Astrocyte (in vitro differentiated cells and primary cell): ENCODE results near the gene LHFPL5. TPM values are rescaled to one million over a fixed set of nuclear protein-coding genes. Genes with fewer than 3 reads are reported as not detected.

Source experiments
- DNase-seq: peaks from one replicate; pipeline ENCODE4 v3.0.0-alpha.2; 2010; ENCODE audit warnings: low read depth
- FAIRE-seq: peaks from 2 replicates; lab custom pipeline; 2011; peaks lifted over from hg19 to GRCh38; lab: Jason Lieb, UNC
- H2AFZ ChIP-seq: 2 replicates; pipeline ENCODE4 v1.6.0; 2012; ENCODE audit warnings: low read depth, low read length, inconsistent platforms
- H3K27ac ChIP-seq: 2 replicates; pipeline ENCODE4 v1.5.1; 2011; ENCODE audit warnings: low read depth, low read length, inconsistent platforms
- H3K27me3 ChIP-seq: 2 replicates; pipeline ENCODE4 v1.6.0; 2011; ENCODE audit warnings: low read length, inconsistent platforms; ENCODE audit not compliant: insufficient read depth
- H3K36me3 ChIP-seq: 2 replicates; pipeline ENCODE4 v1.5.1; 2011; ENCODE audit warnings: low read length, inconsistent platforms; ENCODE audit not compliant: insufficient read depth
- H3K4me1 ChIP-seq: 2 replicates; pipeline ENCODE4 v1.5.1; 2011; ENCODE audit warnings: low read length, inconsistent platforms; ENCODE audit not compliant: insufficient read depth
- H3K4me2 ChIP-seq: 2 replicates; pipeline ENCODE4 v1.6.0; 2012; ENCODE audit warnings: low read length, inconsistent platforms
- H3K4me3 ChIP-seq: 2 replicates; pipeline ENCODE4 v1.5.1; 2011; ENCODE audit warnings: low read depth, mild to moderate bottlenecking, low read length, inconsistent platforms; ENCODE audit not compliant: insufficient read depth
- H3K79me2 ChIP-seq: 2 replicates; pipeline ENCODE4 v1.6.0; 2012; ENCODE audit warnings: mild to moderate bottlenecking, low read length, inconsistent platforms; ENCODE audit not compliant: insufficient read depth
- H3K9ac ChIP-seq: 2 replicates; pipeline ENCODE4 v1.6.0; 2012; ENCODE audit warnings: mild to moderate bottlenecking, low read length, inconsistent platforms
- H3K9me3 ChIP-seq: 2 replicates; pipeline ENCODE4 v1.5.1; 2012; ENCODE audit warnings: low read depth, mild to moderate bottlenecking, low read length, inconsistent platforms; ENCODE audit not compliant: insufficient read depth
- H4K20me1 ChIP-seq: 2 replicates; pipeline ENCODE4 v1.6.0; 2012; ENCODE audit warnings: low read length, inconsistent platforms; ENCODE audit not compliant: insufficient read depth
- H3K27ac Mint-ChIP-seq: one replicate; pipeline ENCODE4 v1.8.0; 2021; ENCODE audit warnings: mild to moderate bottlenecking, mixed read lengths; ENCODE audit not compliant: unreplicated experiment
- H3K27me3 Mint-ChIP-seq: one replicate; pipeline ENCODE4 v1.8.0; 2021; ENCODE audit warnings: low read depth, mixed read lengths; ENCODE audit not compliant: unreplicated experiment
- H3K36me3 Mint-ChIP-seq: one replicate; pipeline ENCODE4 v1.8.0; 2021; ENCODE audit warnings: low read depth, mixed read lengths; ENCODE audit not compliant: unreplicated experiment
- H3K4me1 Mint-ChIP-seq: one replicate; pipeline ENCODE4 v1.8.0; 2021; ENCODE audit warnings: low read depth, mixed read lengths; ENCODE audit not compliant: unreplicated experiment
- H3K4me3 Mint-ChIP-seq: one replicate; pipeline ENCODE4 v1.8.0; 2021; ENCODE audit warnings: mild to moderate bottlenecking, moderate library complexity, mixed read lengths; ENCODE audit not compliant: unreplicated experiment
- H3K9me3 Mint-ChIP-seq: one replicate; pipeline ENCODE4 v1.8.0; 2021; ENCODE audit warnings: mild to moderate bottlenecking, mixed read lengths; ENCODE audit not compliant: unreplicated experiment
- CTCF ChIP-seq: IDR thresholded peaks from 2 replicates; pipeline ENCODE4 v1.5.1; 2011; ENCODE audit warnings: low read depth, mild to moderate bottlenecking, inconsistent platforms, low read length, moderate library complexity; ENCODE audit not compliant: insufficient read depth
- EZH2 ChIP-seq: IDR thresholded peaks from 2 replicates; pipeline ENCODE4 v1.6.1; 2012; ENCODE audit warnings: mild to moderate bottlenecking, low read length, inconsistent platforms; ENCODE audit not compliant: insufficient read depth
- total RNA-seq: library from RNA; stranded (reverse); gene quantifications from 2 replicates; pipeline ENCODE4 v1.2.1, GENCODE V29; 2021

Gene LHFPL5
- total RNA-seq, 1 donor from 2014 or later: not detected

- Histone ChIP-seq H3K9ac (no peak overlapping the region), H2AFZ (no peak overlapping the region), H3K36me3 (no peaks in the 10 kb centered on the region), H3K27ac (no peak overlapping the region), H3K4me2 (no peak overlapping the region), H3K79me2 (no peaks in the 10 kb centered on the region), H3K4me3 (no peak overlapping the region), H3K27me3 (peaks cover 24% of the 10 kb centered on the region), H4K20me1 (no peaks in the 10 kb centered on the region), H3K9me3 (no peaks in the 10 kb centered on the region), H3K4me1 (no peaks in the 10 kb centered on the region)
- Mint-ChIP-seq H3K4me1 (peaks cover 2% of the 10 kb centered on the region), H3K27me3 (peaks cover 25% of the 10 kb centered on the region), H3K4me3 (no peak overlapping the region), H3K27ac (no peak overlapping the region), H3K36me3 (peaks cover 1% of the 10 kb centered on the region), H3K9me3 (no peaks in the 10 kb centered on the region)
- TF ChIP-seq CTCF (no peak), EZH2 (no peak)
- no peak for DNase-seq
- FAIRE-seq: no peak
Observed at GRCh38 chr6:35759426-35759825, 45.7 kb upstream of the LHFPL5 start.

- no peak overlapping the region for H3K27ac Mint-ChIP-seq
- H3K9me3 ChIP-seq: no peaks in the 10 kb centered on the region
- H2AFZ ChIP-seq: no peak overlapping the region
- H3K9ac ChIP-seq: no peak overlapping the region
- H3K9me3 Mint-ChIP-seq: no peaks in the 10 kb centered on the region
- no peak overlapping the region for H3K4me3 Mint-ChIP-seq
- H3K4me1 ChIP-seq: no peaks in the 10 kb centered on the region
- H3K36me3 Mint-ChIP-seq: no peaks in the 10 kb centered on the region
- H3K4me2 ChIP-seq: no peak overlapping the region
- TF ChIP-seq EZH2: no peak
- no peak for TF ChIP-seq CTCF
- H4K20me1 ChIP-seq: no peaks in the 10 kb centered on the region
- H3K27me3 ChIP-seq: peaks cover 31% of the 10 kb centered on the region
- H3K27ac ChIP-seq: no peak overlapping the region
- H3K27me3 Mint-ChIP-seq: peaks cover 36% of the 10 kb centered on the region
- no peaks in the 10 kb centered on the region for H3K79me2 ChIP-seq
- no peaks in the 10 kb centered on the region for H3K4me1 Mint-ChIP-seq
- FAIRE-seq (no peak), DNase-seq (no peak)
- H3K4me3 ChIP-seq: no peak overlapping the region
- no peaks in the 10 kb centered on the region for H3K36me3 ChIP-seq
Observed at GRCh38 chr6:35765739-35766138, 39.4 kb upstream of the LHFPL5 start.

- Histone ChIP-seq H3K9me3 (no peaks in the 10 kb centered on the region), H4K20me1 (no peaks in the 10 kb centered on the region), H3K79me2 (no peaks in the 10 kb centered on the region), H3K4me2 (no peak overlapping the region), H3K9ac (no peak overlapping the region), H3K27ac (no peak overlapping the region), H3K4me1 (no peaks in the 10 kb centered on the region), H3K4me3 (no peak overlapping the region), H3K27me3 (peaks cover 14% of the 10 kb centered on the region), H2AFZ (no peak overlapping the region), H3K36me3 (no peaks in the 10 kb centered on the region)
- Mint-ChIP-seq H3K4me1 (no peaks in the 10 kb centered on the region), H3K27me3 (peaks cover 32% of the 10 kb centered on the region), H3K4me3 (no peak overlapping the region), H3K9me3 (peaks cover 1% of the 10 kb centered on the region), H3K36me3 (no peaks in the 10 kb centered on the region), H3K27ac (no peak overlapping the region)
- TF ChIP-seq EZH2: no peak
- TF ChIP-seq CTCF: no peak
- DNase-seq: no peak
- FAIRE-seq: no peak
Observed at GRCh38 chr6:35769211-35769610, 35.9 kb upstream of the LHFPL5 start.
